IMR-90 (cell line): Measurements from ENCODE around the gene INA. TPM values are rescaled to one million over a fixed set of nuclear protein-coding genes. Genes with fewer than 3 reads are reported as not detected.

Experiments used
- ATAC-seq: fragments of 200-7000 bp; cut with Tn5 transposase; 2 replicates; pipeline ENCODE4 v1.9.1; 2020; ENCODE audit warnings: low read depth, mild to moderate bottlenecking, moderate library complexity
- Bru-seq: library from RNA; stranded (reverse); fragments of 400-500 nt; gene quantifications from one replicate; lab custom pipeline; 2021; lab: Mats Ljungman, UMichigan
- BruChase-seq, 2 experiments: library from RNA; stranded (reverse); fragments of 400-500 nt; gene quantifications; one replicate each; lab custom pipeline; 2021; lab: Mats Ljungman, UMichigan
- BruUV-seq: library from RNA; stranded (reverse); fragments of 400-500 nt; replicated peaks from 2 replicates; lab custom pipeline; 2021; lab: Mats Ljungman, UMichigan
- CTCF ChIA-PET: fragments of 300-600 bp; formaldehyde crosslinking; extraction: SDS; loops from one replicate; lab custom pipeline; 2021; ENCODE audit warnings: antibody characterized with exemption; lab: Yijun Ruan, JAX
- POLR2A ChIA-PET: fragments of 300-600 bp; sonication (Branson Sonifier 250); formaldehyde crosslinking; loops from one replicate; lab custom pipeline; 2022; ENCODE audit warnings: antibody characterized with exemption; ENCODE audit not compliant: unreplicated experiment; lab: Charles Lee
- DNase-seq: peaks from one replicate; pipeline ENCODE4 v3.0.0; 2013
- H2AFZ ChIP-seq: replicated peaks from 2 replicates; pipeline ENCODE3; 2013; ENCODE audit warnings: low read length, mild to moderate bottlenecking; ENCODE audit not compliant: poor library complexity
- H2AK5ac ChIP-seq: 2 replicates; pipeline ENCODE4 v1.6.1; 2013; ENCODE audit warnings: low read depth, low read length, inconsistent platforms
- H2AK9ac ChIP-seq: replicated peaks from 2 replicates; pipeline ENCODE3; 2013; ENCODE audit warnings: mild to moderate bottlenecking, low read depth, low read length, moderate library complexity; ENCODE audit not compliant: poor library complexity
- H2BK120ac ChIP-seq: 2 replicates; pipeline ENCODE4 v1.6.1; 2013; ENCODE audit warnings: low read depth, low read length, inconsistent platforms
- H2BK15ac ChIP-seq: 3 replicates; pipeline ENCODE4 v1.6.1; 2013; ENCODE audit warnings: low read depth, low read length, inconsistent platforms
- H2BK20ac ChIP-seq: 2 replicates; pipeline ENCODE4 v1.6.1; 2013; ENCODE audit warnings: low read depth, mild to moderate bottlenecking, inconsistent platforms, low read length, moderate library complexity
- H2BK5ac ChIP-seq: 2 replicates; pipeline ENCODE4 v1.6.1; 2013; ENCODE audit warnings: mild to moderate bottlenecking, low read depth, low read length, inconsistent platforms; ENCODE audit not compliant: poor library complexity, severe bottlenecking
- H3K14ac ChIP-seq: replicated peaks from 2 replicates; pipeline ENCODE4 v1.6.1; 2013; ENCODE audit warnings: low read depth, low read length, inconsistent platforms
- H3K18ac ChIP-seq: 2 replicates; pipeline ENCODE4 v1.6.1; 2013; ENCODE audit warnings: low read depth, low read length, control low read depth
- H3K23ac ChIP-seq: 2 replicates; pipeline ENCODE4 v1.6.1; 2013; ENCODE audit warnings: low read depth, low read length, inconsistent platforms
- H3K27ac ChIP-seq: 2 replicates; pipeline ENCODE4 v1.5.1; 2013; ENCODE audit warnings: mild to moderate bottlenecking, control low read depth, low read length; ENCODE audit not compliant: insufficient read depth
- H3K27me3 ChIP-seq: 2 replicates; pipeline ENCODE4 v1.6.1; 2013; ENCODE audit warnings: low read length; ENCODE audit not compliant: control insufficient read depth, insufficient read depth
- H3K36me3 ChIP-seq: 2 replicates; pipeline ENCODE4 v1.6.1; 2013; ENCODE audit warnings: low read length, mixed read lengths; ENCODE audit not compliant: control insufficient read depth, insufficient read depth
- H3K4ac ChIP-seq: 2 replicates; pipeline ENCODE4 v1.6.1; 2013; ENCODE audit warnings: low read depth, low read length, inconsistent platforms
- H3K4me1 ChIP-seq: 2 replicates; pipeline ENCODE4 v1.6.1; 2013; ENCODE audit warnings: low read length, mixed read lengths; ENCODE audit not compliant: control insufficient read depth, insufficient read depth
- H3K4me2 ChIP-seq: 2 replicates; pipeline ENCODE4 v1.6.1; 2013; ENCODE audit warnings: low read depth, mild to moderate bottlenecking, control low read depth, low read length, moderate library complexity
- H3K4me3 ChIP-seq: 2 replicates; pipeline ENCODE4 v1.5.1; 2013; ENCODE audit warnings: low read depth, mild to moderate bottlenecking, control low read depth, low read length, moderate library complexity; ENCODE audit not compliant: insufficient read depth
- H3K56ac ChIP-seq: 2 replicates; pipeline ENCODE4 v1.6.1; 2013; ENCODE audit warnings: low read length, inconsistent platforms; ENCODE audit not compliant: insufficient read depth; ENCODE audit errors: extremely low read depth
- H3K79me1 ChIP-seq, 2 experiments: 2 replicates each; pipeline ENCODE4 v1.6.1; 2013; ENCODE audit warnings: low read length in 2 of 2, inconsistent platforms in 1 of 2, low read depth in 1 of 2
- H3K9ac ChIP-seq: 2 replicates; pipeline ENCODE4 v1.6.1; 2013; ENCODE audit warnings: low read depth, low read length, control low read depth
- H3K9me1 ChIP-seq: 2 replicates; pipeline ENCODE4 v1.6.1; 2013; ENCODE audit warnings: low read length, inconsistent platforms; ENCODE audit not compliant: insufficient read depth
- H3K9me3 ChIP-seq: 2 replicates; pipeline ENCODE4 v1.6.1; 2013; ENCODE audit warnings: low read length; ENCODE audit not compliant: control insufficient read depth, insufficient read depth
- H4K20me1 ChIP-seq: 2 replicates; pipeline ENCODE4 v1.6.1; 2013; ENCODE audit warnings: low read length, inconsistent platforms; ENCODE audit not compliant: insufficient read depth
- H4K5ac ChIP-seq: 2 replicates; pipeline ENCODE4 v1.6.1; 2013; ENCODE audit warnings: mild to moderate bottlenecking, low read depth, low read length, control low read depth
- H4K8ac ChIP-seq, 2 experiments: 2 replicates each; pipeline ENCODE4 v1.6.1; 2013; ENCODE audit warnings: low read depth in 2 of 2, low read length in 2 of 2, control low read depth in 1 of 2, inconsistent platforms in 1 of 2
- H4K91ac ChIP-seq: 2 replicates; pipeline ENCODE4 v1.6.1; 2013; ENCODE audit warnings: low read depth, low read length, inconsistent platforms; ENCODE audit not compliant: insufficient read depth
- CTCF ChIP-seq: conservative IDR thresholded peaks from 2 replicates; pipeline ENCODE4 v1.5.1; 2012; ENCODE audit warnings: mild to moderate bottlenecking, low read depth, low read length, improper control_type of control experiment
- FOS ChIP-seq: fragments of 150-350 bp; IDR thresholded peaks from 2 replicates; pipeline ENCODE4 v1.6.1; 2016; ENCODE audit warnings: low read depth, low read length
- WGBS, 2 experiments: methylation state at CpG; one replicate each; pipeline versions ENCODE4 v1.1.5 to v1.1.7; 2013; ENCODE audit warnings: missing lambda C conversion rate in 2 of 2; ENCODE audit not compliant: insufficient read length in 1 of 2; ENCODE audit errors: extremely low coverage in 2 of 2; 5-methylcytosine and 5-hydroxymethylcytosine counted together
- dilution Hi-C: fragments of 300-500 bp; cut with HindIII; formaldehyde crosslinking; loops from one replicate; pipeline ENCODE4 v1.14.3; 2018; ENCODE audit warnings: low sequenced_read_pairs; ENCODE audit not compliant: unreplicated experiment
- in situ Hi-C: fragments of 300-500 bp; cut with MboI; formaldehyde crosslinking; loops from 3 replicates; pipeline ENCODE4 v1.14.3; 2019; ENCODE audit warnings: low sequenced_read_pairs, inconsistent platforms, mixed read lengths
- intact Hi-C: fragments of 100-400 bp; cut with micrococcal nuclease; formaldehyde crosslinking; loops from 2 replicates; pipeline ENCODE4 v1.10.0; 2022
- long read RNA-seq: library from polyadenylated mRNA; unstranded; transcript quantifications from one replicate; pipeline ENCODE4 v2.0.0, GENCODE V29; 2021; ENCODE audit not compliant: unreplicated experiment
- polyA plus RNA-seq, 3 experiments: library from polyadenylated mRNA; depleted of rRNA; stranded (reverse); fragments of >200 nt; gene quantifications; 2 replicates each; pipeline ENCODE4 v1.2.3, GENCODE V29; 2012; ENCODE audit warnings: low replicate concordance in 1 of 3
- total RNA-seq: library from RNA; depleted of rRNA; stranded (reverse); fragments of >200 nt; gene quantifications from 2 replicates; pipeline ENCODE4 v1.2.3, GENCODE V29; 2012; rRNA removed

The INA gene
- 4.5 and 6.4 TPM in 2 replicates for total RNA-seq
- 7.5 and 8.8 TPM in 2 replicates for polyA plus RNA-seq (2012; rRNA removed)
- 5.2 and 5.8 TPM in 2 replicates for polyA plus RNA-seq (2012; cell fraction: cytosol; rRNA removed)
- polyA plus RNA-seq (2012; cell fraction: nucleus; rRNA removed; ENCODE audit: low replicate concordance), result 2.3 and 2.6 TPM in 2 replicates
- Bru-seq, nascent RNA, result percentile 29 among the genes with signal in this experiment
- BruChase-seq, experiment 1, labeled RNA remaining after a 6-hour chase, result percentile 32 among the genes with signal in this experiment
- BruChase-seq, experiment 2, labeled RNA remaining after a 2-hour chase, result percentile 29 among the genes with signal in this experiment
- long read RNA-seq, transcript INA-201 (3 exons, 3,231 nt), result major isoform, 6 of 7 reads
- long read RNA-seq, partial matches to known transcripts, result 0 of 7 reads
- long read RNA-seq, other reads (novel, unspliced or antisense), result 1 of 7 reads

- Histone ChIP-seq H2AK5ac (no peak within 1 kb of the TSS), H2AFZ (peak within 1 kb of the TSS; percentile 92), H3K79me1 (peaks cover 0 to 11% of the 10 kb centered on the region in 2 experiments; a peak in 2 of 4 replicates), H2BK120ac (no peak within 1 kb of the TSS), H3K9ac (no peak within 1 kb of the TSS), H3K27ac (no peak within 1 kb of the TSS; the same call in 1 of the 2 replicates), H3K56ac (no peak within 1 kb of the TSS), H2BK20ac (no peak within 1 kb of the TSS), H3K23ac (no peak within 1 kb of the TSS; the same call in 1 of the 2 replicates), H3K9me3 (no peaks in the 10 kb centered on the region), H3K27me3 (peaks cover 24% of the 10 kb centered on the region), H3K4me2 (peak within 1 kb of the TSS; percentile 92), H3K4me1 (peaks cover 12% of the 10 kb centered on the region), H3K4ac (no peak within 1 kb of the TSS), H3K9me1 (peaks cover 7% of the 10 kb centered on the region; the same call in 1 of the 2 replicates), H3K18ac (no peak within 1 kb of the TSS), H2BK15ac (no peak within 1 kb of the TSS), H3K36me3 (no peaks in the 10 kb centered on the region), H4K8ac (no peak within 1 kb of the TSS), H4K5ac (no peak within 1 kb of the TSS), H3K4me3 (peak within 1 kb of the TSS; percentile 57), H2AK9ac (no peak within 1 kb of the TSS), H4K20me1 (peaks cover 25% of the 10 kb centered on the region), H4K91ac (no peak within 1 kb of the TSS), H3K14ac (no peak within 1 kb of the TSS), H2BK5ac (no peak within 1 kb of the TSS)
- peak; percentile 72 for ATAC-seq
- dilution Hi-C loops, result no loop called here
- POLR2A ChIA-PET, result no interaction called here
- TF ChIP-seq CTCF (peak; percentile 12; the same call in 1 of the 2 replicates), FOS (no peak)
- DNase-seq, result peak; percentile 61
- no TSS peak for BruUV-seq
- in situ Hi-C loops, result no loop called here
- 3% methylated on average over 80 of the region's 105 CpGs; no CpG with 5 or more reads in 1 of the 2 experiments for WGBS, 2 experiments
- CTCF ChIA-PET, result interaction anchor here (1.1 kb wide), 1 partner anchor 173 kb away, joined by 3 read pairs; no protein-coding TSS in a partner anchor
- intact Hi-C loops, result no loop called here
Measured at GRCh38 chr10:103276896-103277712, at the start of gene INA. Gene INA, plus strand, starts transcription at chr10:103277138. Its CDS starts 74 bp downstream, at chr10:103277212.
